GM23338 (cell line): ENCODE data around the gene SLC10A2. TPM values are rescaled to one million over a fixed set of nuclear protein-coding genes. Genes with fewer than 3 reads are reported as not detected.

Experiments
- ATAC-seq: fragments of 200-7000 bp; cut with Tn5 transposase; 3 replicates; pipeline ENCODE4 v1.9.1; 2020
- DNase-seq: peaks from one replicate; pipeline ENCODE4 v3.0.0-alpha.2; 2015; ENCODE audit warnings: low spot score
- H2AFZ ChIP-seq: fragments of 200-600 bp; sonication (generic); 2 replicates; pipeline ENCODE4 v1.8.0; 2016; ENCODE audit warnings: antibody characterized with exemption, mild to moderate bottlenecking, moderate library complexity
- H3F3A ChIP-seq: fragments of 200-600 bp; sonication (generic); replicated peaks from 2 replicates; pipeline ENCODE4 v1.8.0; 2017; ENCODE audit warnings: antibody characterized with exemption, mixed run types, low read depth
- H3K27ac ChIP-seq: fragments of 200-600 bp; sonication (generic); 2 replicates; pipeline ENCODE4 v1.6.1; 2016; ENCODE audit warnings: low read depth
- H3K27me3 ChIP-seq: fragments of 200-600 bp; sonication (generic); 2 replicates; pipeline ENCODE4 v1.8.0; 2016; ENCODE audit warnings: mild to moderate bottlenecking, mixed run types, moderate library complexity; ENCODE audit not compliant: insufficient read depth
- H3K36me3 ChIP-seq: fragments of 200-600 bp; sonication (generic); 2 replicates; pipeline ENCODE4 v1.8.0; 2016; ENCODE audit warnings: mild to moderate bottlenecking; ENCODE audit not compliant: insufficient read depth
- H3K4me1 ChIP-seq: fragments of 200-600 bp; sonication (generic); 2 replicates; pipeline ENCODE4 v1.8.0; 2016; ENCODE audit warnings: mild to moderate bottlenecking, moderate library complexity; ENCODE audit not compliant: insufficient read depth
- H3K4me2 ChIP-seq: fragments of 200-600 bp; sonication (generic); 2 replicates; pipeline ENCODE4 v1.7.1; 2017; ENCODE audit warnings: mixed run types
- H3K4me3 ChIP-seq: fragments of 200-600 bp; sonication (generic); 2 replicates; pipeline ENCODE4 v1.6.1; 2016; ENCODE audit warnings: mixed run types
- H3K79me2 ChIP-seq: fragments of 200-600 bp; sonication (generic); replicated peaks from 2 replicates; pipeline ENCODE4 v1.8.0; 2017; ENCODE audit warnings: mild to moderate bottlenecking; ENCODE audit not compliant: insufficient read depth
- H3K9me2 ChIP-seq: fragments of 200-600 bp; sonication (generic); 2 replicates; pipeline ENCODE4 v1.8.0; 2017; ENCODE audit not compliant: insufficient read depth
- H4K20me1 ChIP-seq: fragments of 200-600 bp; sonication (generic); replicated peaks from 2 replicates; pipeline ENCODE4 v1.8.0; 2017; ENCODE audit warnings: mild to moderate bottlenecking; ENCODE audit not compliant: insufficient read depth
- H3K27ac Mint-ChIP-seq: 2 replicates; pipeline ENCODE4 v1.8.0; 2020; ENCODE audit warnings: inconsistent platforms, mild to moderate bottlenecking, moderate library complexity, mixed read lengths
- H3K27me3 Mint-ChIP-seq: 3 replicates; pipeline ENCODE4 v1.8.0; 2022; ENCODE audit warnings: low read depth, mild to moderate bottlenecking, moderate library complexity, mixed read lengths, inconsistent platforms; ENCODE audit not compliant: insufficient read depth, poor library complexity
- H3K36me3 Mint-ChIP-seq: 3 replicates; pipeline ENCODE4 v1.8.0; 2021; ENCODE audit warnings: low read depth, mild to moderate bottlenecking, inconsistent platforms, moderate library complexity, mixed read lengths
- H3K4me1 Mint-ChIP-seq: 3 replicates; pipeline ENCODE4 v1.8.0; 2020; ENCODE audit warnings: mild to moderate bottlenecking, inconsistent platforms, mixed read lengths
- H3K4me3 Mint-ChIP-seq: 3 replicates; pipeline ENCODE4 v1.8.0; 2021; ENCODE audit warnings: moderate library complexity, mild to moderate bottlenecking, inconsistent platforms, mixed read lengths
- H3K9me3 Mint-ChIP-seq: 3 replicates; pipeline ENCODE4 v1.8.0; 2020; ENCODE audit warnings: moderate library complexity, mild to moderate bottlenecking, inconsistent platforms, mixed read lengths
- CTCF ChIP-seq, 2 experiments: fragments of 200-600 bp in 1 of 2; sonication (generic) in 1 of 2; conservative IDR thresholded peaks; 2 replicates each; pipeline versions ENCODE4 v1.5.1 to v1.6.1; 2016 to 2017; ENCODE audit warnings: antibody characterized with exemption in 2 of 2, low read depth in 2 of 2, mild to moderate bottlenecking in 2 of 2, moderate library complexity in 1 of 2
- ZNF462 ChIP-seq: fragments of 250-450 bp; sonication (Bioruptor Pico); IDR thresholded peaks from 2 replicates; pipeline ENCODE4 v1.5.0; 2020; ENCODE audit warnings: mild to moderate bottlenecking, moderate library complexity
- long read RNA-seq: library from polyadenylated mRNA; unstranded; transcript quantifications from one replicate; pipeline ENCODE4 v2.0.0, GENCODE V29; 2020; ENCODE audit not compliant: unreplicated experiment
- polyA plus RNA-seq: library from polyadenylated mRNA; unstranded; fragments of >200 nt; fragmentation: Nextera tagmentation; extraction: Ambion mirVana; gene quantifications from 2 replicates; pipeline ENCODE4 v1.2.1, GENCODE V29; 2016
- total RNA-seq: library from RNA; depleted of rRNA; stranded (reverse); fragments of >200 nt; shearing (Covaris generic); gene quantifications from 2 replicates; pipeline ENCODE4 v1.2.3, GENCODE V29; 2014; rRNA removed

The SLC10A2 gene
- total RNA-seq (not detected in 2 replicates), polyA plus RNA-seq (not detected in 2 replicates)
- long read RNA-seq, result 0 reads

- H3K27ac ChIP-seq, result no peak within 1 kb of the TSS
- H3F3A ChIP-seq, result 0 out of 2 replicates have a peak, but pooled peaks cover 2% of the 10 kb centered on the region
- peak within 1 kb of the TSS; percentile 53 for H3K4me2 ChIP-seq
- no peaks in the 10 kb centered on the region for H3K36me3 ChIP-seq
- no peak within 1 kb of the TSS; the same call in 1 of the 2 replicates for H3K27ac Mint-ChIP-seq
- H3K27me3 ChIP-seq, result no peaks in the 10 kb centered on the region
- H3K4me3 ChIP-seq, result peak within 1 kb of the TSS; percentile 26
- no peak within 1 kb of the TSS for H2AFZ ChIP-seq
- no peaks in the 10 kb centered on the region for H3K36me3 Mint-ChIP-seq
- no peak within 1 kb of the TSS for H3K4me3 Mint-ChIP-seq
- no peak for DNase-seq
- no peaks in the 10 kb centered on the region for H3K79me2 ChIP-seq
- ATAC-seq, result no peak
- H3K4me1 ChIP-seq, result peaks cover 42% of the 10 kb centered on the region
- H3K9me2 ChIP-seq, result no peaks in the 10 kb centered on the region; the same call in 1 of the 2 replicates
- H3K9me3 Mint-ChIP-seq, result no peaks in the 10 kb centered on the region
- H3K4me1 Mint-ChIP-seq, result peaks cover 44% of the 10 kb centered on the region
- H4K20me1 ChIP-seq, result no peaks in the 10 kb centered on the region
- H3K27me3 Mint-ChIP-seq, result peaks cover 4% of the 10 kb centered on the region
- TF ChIP-seq ZNF462 (CRISPR knock-in tag) (no peak), CTCF (conservative IDR thresholded peaks at IDR 0.05; ENCODE audit: low read depth in 2 of 2) (no peak)
These were observed at the start of gene SLC10A2 for GRCh38 chr13:103066079-103066780. SLC10A2 (minus strand) TSS chr13:103066417; CDS start chr13:103066249, 168 bp downstream.
